ENCODE results near the gene CFAP46.

CFAP46 gene

GRCh38 chr10:132762267-132762666 lies 180.1 kb downstream of the CFAP46 start:
- no peak overlapping the region for H3K9ac ChIP-seq (ENCODE audit: insufficient read length, low read depth)
- no peak for DNase-seq (ENCODE audit: low read depth, low spot score)
- TF ChIP-seq YY1 (IDR thresholded peaks at IDR 0.05; ENCODE audit: insufficient read depth, insufficient read length) (no peak), SUZ12 (IDR thresholded peaks at IDR 0.05; ENCODE audit: extremely low read depth, insufficient read depth, insufficient read length) (no peak), ZNF274 (IDR thresholded peaks at IDR 0.05; ENCODE audit: low read depth, low read length) (no peak)
- peaks cover 10% of the 10 kb centered on the region; the same call in 1 of the 2 replicates for H3K9me3 ChIP-seq (ENCODE audit: insufficient read depth, low read length)
- no peak overlapping the region for H3K4me3 ChIP-seq (ENCODE audit: insufficient read length, low read depth)
- H3K27me3 ChIP-seq (ENCODE audit: insufficient read depth, insufficient read length): no peaks in the 10 kb centered on the region
- no peaks in the 10 kb centered on the region for H3K36me3 ChIP-seq (ENCODE audit: insufficient read depth, insufficient read length, low read length)
- H3K4me1 ChIP-seq (ENCODE audit: insufficient read depth, insufficient read length): no peaks in the 10 kb centered on the region

- H3K9ac ChIP-seq (ENCODE audit: insufficient read length, low read depth): no peak overlapping the region
- no peak overlapping the region for H3K4me3 ChIP-seq (ENCODE audit: insufficient read length, low read depth)
- no peaks in the 10 kb centered on the region for H3K27me3 ChIP-seq (ENCODE audit: insufficient read depth, insufficient read length)
- TF ChIP-seq YY1 (IDR thresholded peaks at IDR 0.05; ENCODE audit: insufficient read depth, insufficient read length) (no peak), ZNF274 (IDR thresholded peaks at IDR 0.05; ENCODE audit: low read depth, low read length) (no peak), SUZ12 (IDR thresholded peaks at IDR 0.05; ENCODE audit: extremely low read depth, insufficient read depth, insufficient read length) (no peak)
- no peaks in the 10 kb centered on the region for H3K4me1 ChIP-seq (ENCODE audit: insufficient read depth, insufficient read length)
- no peak for DNase-seq (ENCODE audit: low read depth, low spot score)
- no peaks in the 10 kb centered on the region for H3K36me3 ChIP-seq (ENCODE audit: insufficient read depth, insufficient read length, low read length)
- peaks cover 10% of the 10 kb centered on the region; the same call in 1 of the 2 replicates for H3K9me3 ChIP-seq (ENCODE audit: insufficient read depth, low read length)
Measured at GRCh38 chr10:132761395-132762060, 180.8 kb downstream of the CFAP46 start.

GRCh38 chr10:132758865-132759264 lies 183.5 kb downstream of the CFAP46 start:
- peaks cover 5% of the 10 kb centered on the region for H3K36me3 ChIP-seq (ENCODE audit: insufficient read depth, insufficient read length, low read length)
- H3K9me3 ChIP-seq (ENCODE audit: insufficient read depth, low read length): peaks cover 10% of the 10 kb centered on the region; the same call in 1 of the 2 replicates
- no peaks in the 10 kb centered on the region for H3K4me1 ChIP-seq (ENCODE audit: insufficient read depth, insufficient read length)
- DNase-seq (ENCODE audit: low read depth, low spot score): no peak
- no peaks in the 10 kb centered on the region for H3K27me3 ChIP-seq (ENCODE audit: insufficient read depth, insufficient read length)
- TF ChIP-seq ZNF274 (IDR thresholded peaks at IDR 0.05; ENCODE audit: low read depth, low read length): no peak
- no peak for TF ChIP-seq SUZ12 (IDR thresholded peaks at IDR 0.05; ENCODE audit: extremely low read depth, insufficient read depth, insufficient read length)
- no peak for TF ChIP-seq YY1 (IDR thresholded peaks at IDR 0.05; ENCODE audit: insufficient read depth, insufficient read length)
- no peak overlapping the region for H3K4me3 ChIP-seq (ENCODE audit: insufficient read length, low read depth)
- no peak overlapping the region for H3K9ac ChIP-seq (ENCODE audit: insufficient read length, low read depth)
